HAP-1 (cell line): ENCODE measurements around the gene CIDEA.
A peak's percentile ranks its signal among the peaks of the same experiment; 100 is the strongest.

Experiments used
- DNase-seq, 2 experiments: peaks; one replicate each; pipeline ENCODE4 v3.0.0-alpha.2; 2016 to 2020; ENCODE audit warnings: low spot score in 2 of 2
- H3K27me3 ChIP-seq: fragments of 250-450 bp; sonication (Bioruptor Pico); 2 replicates; pipeline ENCODE4 v1.5.1; 2020; ENCODE audit warnings: low read depth, mild to moderate bottlenecking, moderate library complexity
- H3K36me3 ChIP-seq: fragments of 250-450 bp; sonication (Bioruptor Pico); replicated peaks from 2 replicates; pipeline ENCODE4 v1.5.1; 2020; ENCODE audit warnings: mild to moderate bottlenecking
- H3K4me1 ChIP-seq: fragments of 250-450 bp; sonication (Bioruptor Pico); 2 replicates; pipeline ENCODE4 v1.5.1; 2020; ENCODE audit warnings: mild to moderate bottlenecking
- H3K4me3 ChIP-seq: fragments of 250-450 bp; sonication (Bioruptor Pico); 2 replicates; pipeline ENCODE4 v1.5.1; 2020; ENCODE audit warnings: mild to moderate bottlenecking, moderate library complexity
- H3K9me3 ChIP-seq: fragments of 250-450 bp; sonication (Bioruptor Pico); 2 replicates; pipeline ENCODE4 v1.5.1; 2020; ENCODE audit warnings: mild to moderate bottlenecking, moderate library complexity
- in situ Hi-C: fragments of 300-500 bp; cut with MboI; formaldehyde crosslinking; loops from 3 replicates; pipeline ENCODE4 v1.14.3; 2020; ENCODE audit warnings: low sequenced_read_pairs, inconsistent platforms, mixed read lengths

Gene CIDEA

GRCh38 chr18:12305211-12305610, 51.0 kb downstream of the CIDEA start:
- no peak for DNase-seq
- Histone ChIP-seq H3K4me1 (peaks cover 6% of the 10 kb centered on the region), H3K9me3 (no peaks in the 10 kb centered on the region), H3K4me3 (no peak overlapping the region), H3K27me3 (no peaks in the 10 kb centered on the region), H3K36me3 (peaks cover 9% of the 10 kb centered on the region)
- in situ Hi-C loops: no loop called here

- in situ Hi-C loops: no loop called here
- no peaks in the 10 kb centered on the region for H3K27me3 ChIP-seq
- DNase-seq: no peak
- peaks cover 6% of the 10 kb centered on the region for H3K4me1 ChIP-seq
- no peak overlapping the region for H3K4me3 ChIP-seq
- peaks cover 18% of the 10 kb centered on the region for H3K36me3 ChIP-seq
- H3K9me3 ChIP-seq: peaks cover 5% of the 10 kb centered on the region; the same call in 1 of the 2 replicates
Measured at GRCh38 chr18:12305930-12306629, 51.9 kb downstream of the CIDEA start.

- Histone ChIP-seq H3K36me3 (peaks cover 28% of the 10 kb centered on the region), H3K27me3 (no peaks in the 10 kb centered on the region), H3K9me3 (peaks cover 11% of the 10 kb centered on the region), H3K4me3 (peak overlapping the region; percentile 63), H3K4me1 (peaks cover 6% of the 10 kb centered on the region)
- DNase-seq: no peak
- in situ Hi-C loops: no loop called here
Measured at GRCh38 chr18:12306752-12307700, 52.9 kb downstream of the CIDEA start.

DNA sequence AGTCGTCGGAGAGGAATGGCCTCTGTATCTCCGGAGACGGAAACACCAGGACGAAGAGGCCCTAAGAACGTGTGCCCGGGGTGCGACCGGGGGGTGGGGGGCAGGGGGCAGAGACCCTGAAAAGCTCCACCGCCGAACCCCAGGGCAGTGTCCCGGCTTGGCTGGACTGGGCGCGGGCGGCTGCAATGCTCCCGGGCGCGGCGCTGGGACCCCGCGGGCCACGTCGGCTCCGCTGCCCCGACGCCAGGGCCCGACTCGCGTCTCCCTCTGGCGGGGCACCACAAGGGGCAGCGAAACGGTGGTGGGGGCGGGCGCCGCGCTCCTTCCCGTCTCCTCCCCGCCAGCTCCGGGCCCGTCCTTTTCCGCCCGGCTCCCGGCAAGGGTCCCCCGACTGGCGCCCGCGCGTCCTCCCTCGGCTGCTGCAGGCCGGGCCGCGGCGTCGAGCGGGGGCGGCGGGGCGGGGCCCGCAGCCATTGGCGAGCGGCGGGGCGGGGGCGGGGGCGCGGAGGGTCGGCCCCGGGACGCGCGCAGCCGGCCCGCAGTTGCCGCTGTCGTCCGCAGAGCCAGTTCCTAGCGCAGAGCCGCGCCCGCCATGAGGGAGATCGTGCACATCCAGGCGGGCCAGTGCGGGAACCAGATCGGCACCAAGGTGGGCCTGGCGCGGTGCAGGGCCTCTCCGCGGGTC, 53.7 kb downstream of the CIDEA start, which contains the start of gene TUBB6:
TUBB6 (plus strand) TSS at position 541 of the 685 bp plus-strand sequence; CDS start at position 593, 52 bp downstream.
- Histone ChIP-seq H3K4me1 (peaks cover 6% of the 10 kb centered on the region), H3K4me3 (peak within 1 kb of the TSS; percentile 63), H3K27me3 (no peaks in the 10 kb centered on the region), H3K9me3 (peaks cover 15% of the 10 kb centered on the region), H3K36me3 (peaks cover 33% of the 10 kb centered on the region)
- peak; percentile 44 to 82 for DNase-seq
- in situ Hi-C loops: no loop called here

DNA sequence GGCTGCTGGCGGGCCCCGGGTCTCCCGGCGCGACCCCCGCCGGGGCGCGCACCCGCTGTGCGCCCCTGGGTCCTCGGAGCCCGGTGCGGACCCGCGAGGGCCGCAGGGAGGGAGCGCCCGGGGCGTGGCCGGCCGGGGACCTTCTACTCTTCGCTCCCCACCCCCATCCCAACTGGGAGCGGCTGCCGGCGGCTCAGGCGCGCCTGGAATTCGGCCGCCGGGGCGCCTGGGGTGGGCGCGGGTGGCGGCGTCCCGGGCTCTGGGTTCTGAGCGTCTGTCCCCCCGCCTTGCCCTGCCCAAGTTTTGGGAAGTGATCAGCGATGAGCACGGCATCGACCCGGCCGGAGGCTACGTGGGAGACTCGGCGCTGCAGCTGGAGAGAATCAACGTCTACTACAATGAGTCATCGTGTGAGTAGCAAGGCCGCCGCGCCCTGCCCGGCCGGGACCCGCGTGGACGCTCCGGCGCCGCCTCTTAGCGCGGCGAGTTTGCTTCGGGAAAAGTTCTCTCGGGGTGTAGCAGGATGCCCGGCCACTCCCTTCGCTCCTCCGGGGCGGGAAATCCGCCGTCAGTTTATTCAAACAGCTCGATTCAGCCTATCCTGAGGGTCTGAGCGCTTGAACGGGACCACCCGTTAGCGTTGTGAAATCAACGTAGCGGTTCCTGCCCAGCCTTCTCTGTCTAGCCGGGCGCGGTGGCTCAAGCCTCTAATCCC, 54.4 kb downstream of the CIDEA start:
- peak; percentile 55 to 80 for DNase-seq
- peaks cover 40% of the 10 kb centered on the region for H3K36me3 ChIP-seq
- H3K9me3 ChIP-seq: peaks cover 15% of the 10 kb centered on the region
- in situ Hi-C loops: no loop called here
- peaks cover 6% of the 10 kb centered on the region for H3K4me1 ChIP-seq
- peak overlapping the region; percentile 63 for H3K4me3 ChIP-seq
- no peaks in the 10 kb centered on the region for H3K27me3 ChIP-seq

DNA sequence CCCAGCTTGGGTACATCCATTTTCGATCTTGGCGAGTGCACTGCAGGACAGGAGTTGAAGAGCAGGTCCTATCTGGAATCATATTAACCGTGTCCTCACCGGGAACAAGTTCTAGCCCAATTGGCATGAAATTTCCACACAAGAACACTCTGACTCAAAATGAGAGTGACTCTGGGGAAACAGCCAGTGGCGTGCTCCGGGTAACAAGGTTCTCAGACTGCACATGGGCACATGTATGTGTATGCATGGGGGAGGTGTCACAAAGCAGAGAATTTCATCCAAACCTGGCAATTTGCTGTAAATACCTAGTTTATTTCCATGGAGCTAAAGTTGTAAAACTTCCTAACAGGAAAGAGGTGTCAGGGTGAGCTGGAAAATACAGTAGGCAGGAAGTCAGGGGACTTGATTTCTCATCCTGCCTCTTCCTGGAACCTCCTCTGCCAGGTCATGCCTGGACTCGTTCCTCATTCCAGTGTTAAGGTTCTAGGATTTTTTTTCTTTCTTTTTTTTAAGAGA, 55.6 kb downstream of the CIDEA start:
- Histone ChIP-seq H3K36me3 (peaks cover 45% of the 10 kb centered on the region), H3K9me3 (peaks cover 15% of the 10 kb centered on the region), H3K4me3 (peak overlapping the region; percentile 63), H3K4me1 (peaks cover 6% of the 10 kb centered on the region), H3K27me3 (no peaks in the 10 kb centered on the region)
- DNase-seq: no peak
- in situ Hi-C loops: no loop called here

- H3K9me3 ChIP-seq: peaks cover 15% of the 10 kb centered on the region
- no peak for DNase-seq
- H3K27me3 ChIP-seq: no peaks in the 10 kb centered on the region
- peaks cover 6% of the 10 kb centered on the region for H3K4me1 ChIP-seq
- no peak overlapping the region for H3K4me3 ChIP-seq
- peaks cover 52% of the 10 kb centered on the region for H3K36me3 ChIP-seq
- in situ Hi-C loops: no loop called here
Measured at GRCh38 chr18:12310762-12311161, 56.6 kb downstream of the CIDEA start.

DNA sequence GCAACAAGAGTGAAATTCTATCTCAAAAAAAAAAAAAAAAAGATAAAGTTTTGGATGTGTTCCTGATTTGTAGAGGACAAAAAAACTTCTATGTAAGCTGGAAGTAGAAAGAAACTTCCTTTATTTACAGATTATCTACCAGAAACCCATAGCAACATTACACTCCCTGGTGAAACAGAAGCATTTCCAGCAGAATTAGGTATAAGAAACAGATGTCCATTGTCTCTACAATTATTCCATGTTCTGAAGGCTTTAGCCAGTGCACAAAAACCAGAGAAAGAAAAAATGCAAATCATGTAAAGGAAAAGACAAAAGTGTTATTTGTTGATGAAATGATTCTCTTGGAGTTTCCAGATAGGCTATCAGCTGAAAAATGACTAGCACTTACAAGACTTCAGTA, 58.8 kb downstream of the CIDEA start:
- Histone ChIP-seq H3K4me1 (peaks cover 6% of the 10 kb centered on the region), H3K36me3 (peaks cover 61% of the 10 kb centered on the region), H3K9me3 (peaks cover 15% of the 10 kb centered on the region), H3K27me3 (no peaks in the 10 kb centered on the region), H3K4me3 (no peak overlapping the region)
- no peak for DNase-seq
- in situ Hi-C loops: no loop called here

DNA sequence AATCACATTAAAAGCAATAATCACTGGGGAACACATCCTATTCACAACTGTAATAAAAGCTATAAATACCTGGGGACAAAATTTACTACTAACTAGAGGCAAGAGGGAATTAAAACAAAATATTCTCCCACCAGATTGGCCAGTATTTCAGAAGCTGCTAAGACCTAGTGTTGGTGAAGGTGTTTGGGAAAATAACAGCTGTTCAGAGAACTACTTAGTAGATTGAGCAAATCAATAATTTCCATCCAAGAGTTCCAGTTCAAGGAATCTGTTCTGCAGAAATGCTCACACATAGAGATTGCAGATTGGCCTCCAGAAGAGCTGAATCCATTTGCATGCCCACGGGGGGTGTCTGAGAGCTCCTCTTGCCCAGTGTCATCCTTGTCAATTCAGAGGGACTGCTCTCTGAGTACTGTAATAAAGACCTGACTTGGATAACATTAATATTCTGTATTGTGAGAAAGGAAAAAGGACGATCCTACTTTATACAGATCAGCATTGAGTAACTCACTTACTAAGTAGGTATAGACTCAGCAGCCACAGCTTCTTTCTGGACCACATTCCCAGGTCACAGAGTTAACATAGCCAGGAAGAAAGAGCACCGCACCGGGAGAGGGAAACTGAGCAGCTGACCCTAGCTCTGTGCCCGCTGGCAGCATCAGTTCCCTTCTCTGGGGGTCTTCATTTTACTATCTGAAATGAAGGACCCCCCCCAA, 59.5 kb downstream of the CIDEA start:
- H3K27me3 ChIP-seq: no peaks in the 10 kb centered on the region
- in situ Hi-C loops: no loop called here
- H3K4me1 ChIP-seq: peaks cover 6% of the 10 kb centered on the region
- peaks cover 15% of the 10 kb centered on the region for H3K9me3 ChIP-seq
- no peak for DNase-seq
- H3K4me3 ChIP-seq: no peak overlapping the region
- H3K36me3 ChIP-seq: peaks cover 65% of the 10 kb centered on the region

DNA sequence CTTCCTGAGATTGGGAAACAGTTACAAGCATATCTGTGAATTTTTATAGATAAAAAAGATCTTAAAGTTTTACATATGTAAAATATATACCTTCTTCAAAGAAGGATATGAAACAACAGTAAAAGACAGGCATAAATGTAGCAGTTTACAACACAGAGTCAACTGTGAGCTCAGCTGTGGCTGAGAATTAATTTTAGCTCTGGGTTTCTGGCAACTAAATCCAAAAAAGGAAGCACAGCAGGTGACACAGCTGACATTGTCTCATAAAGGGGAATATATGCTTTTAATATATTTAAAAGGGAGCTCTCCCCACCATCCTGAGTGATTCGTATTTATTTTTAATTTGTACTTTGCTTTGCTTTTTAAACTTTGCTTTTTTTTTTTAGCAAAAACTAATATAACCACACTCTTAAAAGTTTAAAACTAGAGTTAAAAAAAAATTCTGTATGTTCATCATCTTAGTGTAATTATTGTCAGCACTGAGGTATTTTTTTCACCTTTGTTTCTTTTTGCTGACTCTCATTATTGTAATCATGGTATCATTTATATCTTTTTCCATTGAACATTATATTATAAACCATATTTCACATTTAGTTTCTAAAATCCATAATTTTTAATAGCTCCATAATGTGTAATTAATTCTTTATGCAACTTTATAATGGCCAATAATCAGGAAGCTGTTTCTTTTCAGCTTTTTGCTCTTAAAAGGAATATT, 60.6 kb downstream of the CIDEA start:
- H3K4me1 ChIP-seq: peaks cover 1% of the 10 kb centered on the region; the same call in 1 of the 2 replicates
- in situ Hi-C loops: no loop called here
- H3K4me3 ChIP-seq: no peak overlapping the region
- no peaks in the 10 kb centered on the region for H3K27me3 ChIP-seq
- peaks cover 65% of the 10 kb centered on the region for H3K36me3 ChIP-seq
- DNase-seq: no peak
- H3K9me3 ChIP-seq: peaks cover 15% of the 10 kb centered on the region

- H3K4me1 ChIP-seq: no peaks in the 10 kb centered on the region
- DNase-seq: no peak
- peaks cover 60% of the 10 kb centered on the region for H3K36me3 ChIP-seq
- H3K4me3 ChIP-seq: no peak overlapping the region
- in situ Hi-C loops: no loop called here
- H3K9me3 ChIP-seq: peaks cover 14% of the 10 kb centered on the region
- no peaks in the 10 kb centered on the region for H3K27me3 ChIP-seq
Measured at GRCh38 chr18:12315490-12315889, 61.3 kb downstream of the CIDEA start.

- in situ Hi-C loops: no loop called here
Measured at GRCh38 chr18:12315911-12316310, 61.8 kb downstream of the CIDEA start.

More at GRCh38 chr18:12315911-12316310, 61.8 kb downstream of the CIDEA start:
- DNase-seq: no peak
- H3K4me1 ChIP-seq: no peaks in the 10 kb centered on the region
- peaks cover 60% of the 10 kb centered on the region for H3K36me3 ChIP-seq
- H3K4me3 ChIP-seq: no peak overlapping the region
- H3K27me3 ChIP-seq: no peaks in the 10 kb centered on the region
- peaks cover 11% of the 10 kb centered on the region for H3K9me3 ChIP-seq
